ENCODE measurements around the gene MYOZ2. TPM values are rescaled to one million over a fixed set of nuclear protein-coding genes. Genes with fewer than 3 reads are reported as not detected.
A peak's percentile ranks its signal among the peaks of the same experiment; 100 is the strongest.

MYOZ2 gene
- total RNA-seq, 1 donor from 2014 or later = 0.49 TPM

GRCh38 chr4:119212964-119213606 is 77.5 kb downstream of the MYOZ2 start:
- H3K4me1 ChIP-seq = peaks cover 10% of the 10 kb centered on the region
- H3K4me3 ChIP-seq = peak overlapping the region; percentile 90 to 91
- H3K36me3 ChIP-seq = peaks cover 0 to 7% of the 10 kb centered on the region in 2 donors
- intact Hi-C loops (cut with DNase I) = loop anchor here (10.0 kb wide), 3 partner anchors 72 to 168 kb away; no protein-coding TSS in a partner anchor
- H3K9me3 ChIP-seq = no peaks in the 10 kb centered on the region
- H3K27me3 ChIP-seq = no peaks in the 10 kb centered on the region
- peak overlapping the region; percentile 96 for H3K27ac ChIP-seq
- peak in 1 of 2 donors; percentile 95 for DNase-seq (ENCODE audit: extremely low spot score in 2 of 2)
- no peak for TF ChIP-seq POLR2AphosphoS5 (IDR thresholded peaks at IDR 0.05; ENCODE audit: insufficient read depth in 1 of 2, low read depth in 1 of 2)
- TF ChIP-seq POLR2A (IDR thresholded peaks at IDR 0.05) = no peak
- no peak for TF ChIP-seq CTCF (IDR thresholded peaks at IDR 0.05)

- TF ChIP-seq CTCF (IDR thresholded peaks at IDR 0.05) (no peak), POLR2A (IDR thresholded peaks at IDR 0.05) (no peak), POLR2AphosphoS5 (IDR thresholded peaks at IDR 0.05; ENCODE audit: insufficient read depth in 1 of 2, low read depth in 1 of 2) (no peak)
- intact Hi-C loops (cut with DNase I) = loop anchor here (10.0 kb wide), 3 partner anchors 67 to 173 kb away; no protein-coding TSS in a partner anchor
- Histone ChIP-seq H3K27me3 (no peaks in the 10 kb centered on the region), H3K4me1 (peaks cover 5% of the 10 kb centered on the region), H3K9me3 (no peaks in the 10 kb centered on the region), H3K4me3 (no peak overlapping the region), H3K36me3 (peaks cover 0 to 39% of the 10 kb centered on the region in 2 donors), H3K27ac (no peak overlapping the region)
- DNase-seq (ENCODE audit: extremely low spot score in 2 of 2) = no peak
These were observed 82.5 kb downstream of the MYOZ2 start for GRCh38 chr4:119218093-119218492.

- H3K9me3 ChIP-seq = peaks cover 5% of the 10 kb centered on the region
- no peak for TF ChIP-seq POLR2AphosphoS5 (IDR thresholded peaks at IDR 0.05; ENCODE audit: insufficient read depth in 1 of 2, low read depth in 1 of 2)
- TF ChIP-seq CTCF (IDR thresholded peaks at IDR 0.05) = no peak
- H3K27me3 ChIP-seq = no peaks in the 10 kb centered on the region
- no peak for DNase-seq (ENCODE audit: extremely low spot score in 2 of 2)
- H3K36me3 ChIP-seq = peaks cover 0 to 39% of the 10 kb centered on the region in 2 donors
- no peaks in the 10 kb centered on the region for H3K4me1 ChIP-seq
- no peak overlapping the region for H3K27ac ChIP-seq
- no peak overlapping the region for H3K4me3 ChIP-seq
- intact Hi-C loops (cut with DNase I) = no loop called here
These were observed 85.8 kb downstream of the MYOZ2 start for GRCh38 chr4:119221412-119221811.

GRCh38 chr4:119227690-119228089 is 92.1 kb downstream of the MYOZ2 start:
- Histone ChIP-seq H3K36me3 (peaks cover 0 to 5% of the 10 kb centered on the region in 2 donors), H3K27me3 (no peaks in the 10 kb centered on the region), H3K4me1 (no peaks in the 10 kb centered on the region), H3K9me3 (peaks cover 5% of the 10 kb centered on the region), H3K27ac (no peak overlapping the region), H3K4me3 (no peak overlapping the region)
- intact Hi-C loops (cut with DNase I) = no loop called here
- TF ChIP-seq POLR2AphosphoS5 (IDR thresholded peaks at IDR 0.05; ENCODE audit: insufficient read depth in 1 of 2, low read depth in 1 of 2) = no peak
- TF ChIP-seq CTCF (IDR thresholded peaks at IDR 0.05) = no peak
- no peak for TF ChIP-seq POLR2A (IDR thresholded peaks at IDR 0.05)
- DNase-seq (ENCODE audit: extremely low spot score in 2 of 2) = no peak

GRCh38 chr4:119228406-119228805 is 92.8 kb downstream of the MYOZ2 start:
- Histone ChIP-seq H3K4me3 (no peak overlapping the region), H3K36me3 (no peaks in the 10 kb centered on the region), H3K27me3 (no peaks in the 10 kb centered on the region), H3K4me1 (peaks cover under 1% of the 10 kb centered on the region), H3K27ac (no peak overlapping the region), H3K9me3 (peaks cover 5% of the 10 kb centered on the region)
- no peak for TF ChIP-seq CTCF (IDR thresholded peaks at IDR 0.05)
- TF ChIP-seq POLR2A (IDR thresholded peaks at IDR 0.05) = no peak
- no peak for TF ChIP-seq POLR2AphosphoS5 (IDR thresholded peaks at IDR 0.05; ENCODE audit: insufficient read depth in 1 of 2, low read depth in 1 of 2)
- DNase-seq (ENCODE audit: extremely low spot score in 2 of 2) = no peak
- intact Hi-C loops (cut with DNase I) = no loop called here
